ENCODE data around the gene CCDC142. TPM values are rescaled to one million over a fixed set of nuclear protein-coding genes. Genes with fewer than 3 reads are reported as not detected.
A peak's percentile ranks its signal among the peaks of the same experiment; 100 is the strongest.

CCDC142 gene
- total RNA-seq = 10 to 100 TPM; 36.8 to 37.1 TPM

- POLR2A ChIA-PET = interaction anchor here (0.9 to 4.2 kb wide), 16 partner anchors 9 to 104 kb away, joined by 3 to 61 read pairs (median 12); partner anchors contain the start of genes AUP1, C2orf81, HTRA2 and INO80B
- Mint-ChIP-seq H3K9me3 (no peaks in the 10 kb centered on the region), H3K36me3 (peaks cover 12% of the 10 kb centered on the region), H3K4me3 (peak within 1 kb of the TSS; percentile 99), H3K27ac (peak within 1 kb of the TSS; percentile 99), H3K27me3 (no peaks in the 10 kb centered on the region), H3K4me1 (peaks cover 30% of the 10 kb centered on the region)
- DNase-seq (peak; percentile 91), ATAC-seq (ENCODE audit: low read depth) (peak; percentile 93)
These were observed at the start of gene CCDC142, which contains the start of gene TTC31 for GRCh38 chr2:74482801-74483674. CCDC142 (minus strand) TSS chr2:74482998; CDS start chr2:74482837, 161 bp downstream. TTC31 (plus strand) TSS chr2:74483081; CDS start chr2:74483096, 15 bp downstream.

- no peak for ATAC-seq (ENCODE audit: low read depth)
These were observed 49.4 kb upstream of the CCDC142 start for GRCh38 chr2:74532222-74532621.

GRCh38 chr2:74531666-74532065, 48.9 kb upstream of the CCDC142 start:
- no peaks in the 10 kb centered on the region for H3K9me3 Mint-ChIP-seq
- H3K27ac Mint-ChIP-seq = peak overlapping the region; percentile 96
- peaks cover 33% of the 10 kb centered on the region for H3K4me1 Mint-ChIP-seq
- POLR2A ChIA-PET = interaction anchor here (0.6 to 5.2 kb wide), 8 partner anchors 22 to 110 kb away, joined by 3 to 54 read pairs (median 5); partner anchors contain the start of genes C2orf81, CCDC142, INO80B and LOXL3
- no peak for DNase-seq
- H3K36me3 Mint-ChIP-seq = peaks cover 31% of the 10 kb centered on the region
- no peak for ATAC-seq (ENCODE audit: low read depth)
- H3K4me3 Mint-ChIP-seq = peak overlapping the region; percentile 97
- H3K27me3 Mint-ChIP-seq = no peaks in the 10 kb centered on the region

More at GRCh38 chr2:74532222-74532621, 49.4 kb upstream of the CCDC142 start:
- H3K27me3 Mint-ChIP-seq = peaks cover 3% of the 10 kb centered on the region
- peak overlapping the region; percentile 97 for H3K4me3 Mint-ChIP-seq
- H3K27ac Mint-ChIP-seq = peak overlapping the region; percentile 66
- DNase-seq = no peak
- H3K9me3 Mint-ChIP-seq = no peaks in the 10 kb centered on the region
- peaks cover 33% of the 10 kb centered on the region for H3K4me1 Mint-ChIP-seq
- peaks cover 26% of the 10 kb centered on the region for H3K36me3 Mint-ChIP-seq
- POLR2A ChIA-PET = interaction anchor here (0.6 to 5.2 kb wide), 6 partner anchors 24 to 111 kb away, joined by 3 to 54 read pairs (median 4); partner anchors contain the start of genes C2orf81, CCDC142, INO80B and TTC31

GRCh38 chr2:74530239-74531187, 47.7 kb upstream of the CCDC142 start:
- peak; percentile 9 for ATAC-seq (ENCODE audit: low read depth)
- H3K4me1 Mint-ChIP-seq = peaks cover 38% of the 10 kb centered on the region
- H3K27me3 Mint-ChIP-seq = no peaks in the 10 kb centered on the region
- peak overlapping the region; percentile 97 for H3K4me3 Mint-ChIP-seq
- peak overlapping the region; percentile 96 for H3K27ac Mint-ChIP-seq
- H3K36me3 Mint-ChIP-seq = peaks cover 40% of the 10 kb centered on the region
- peak; percentile 64 for DNase-seq
- POLR2A ChIA-PET = interaction anchor here (0.7 to 5.2 kb wide), 15 partner anchors 9 to 239 kb away, joined by 3 to 54 read pairs (median 7); partner anchors contain the start of genes CCDC142, INO80B, LBX2 and LOXL3
- H3K9me3 Mint-ChIP-seq = peaks cover 2% of the 10 kb centered on the region

- ATAC-seq (ENCODE audit: low read depth) (peak; percentile 91), DNase-seq (peak; percentile 93)
- POLR2A ChIA-PET = interaction anchor here (1.0 to 5.2 kb wide), 14 partner anchors 9 to 73 kb away, joined by 3 to 54 read pairs (median 8); partner anchors contain the start of genes CCDC142, INO80B, LBX2 and MRPL53
- Mint-ChIP-seq H3K27ac (peak within 1 kb of the TSS; percentile 96), H3K36me3 (peaks cover 40% of the 10 kb centered on the region), H3K9me3 (peaks cover 2% of the 10 kb centered on the region), H3K4me3 (peak within 1 kb of the TSS; percentile 97), H3K27me3 (no peaks in the 10 kb centered on the region), H3K4me1 (peaks cover 38% of the 10 kb centered on the region)
These were observed 46.8 kb upstream of the CCDC142 start, which contains the start of the genes AUP1 and HTRA2 for GRCh38 chr2:74529357-74530238. AUP1 (minus strand) TSS chr2:74529706; CDS start chr2:74529629, 77 bp downstream. HTRA2 (plus strand) TSS chr2:74529933; CDS start chr2:74530007, 74 bp downstream.

- ATAC-seq (ENCODE audit: low read depth) (peak; percentile 7), DNase-seq (no peak)
- Mint-ChIP-seq H3K27ac (peak overlapping the region; percentile 96), H3K4me3 (peak overlapping the region; percentile 97), H3K4me1 (peaks cover 38% of the 10 kb centered on the region), H3K36me3 (peaks cover 40% of the 10 kb centered on the region), H3K27me3 (no peaks in the 10 kb centered on the region), H3K9me3 (peaks cover 2% of the 10 kb centered on the region)
- POLR2A ChIA-PET = interaction anchor here (1.0 to 5.2 kb wide), 13 partner anchors 9 to 72 kb away, joined by 3 to 54 read pairs (median 8); partner anchors contain the start of genes CCDC142, INO80B, LBX2 and MRPL53
These were observed 46.0 kb upstream of the CCDC142 start for GRCh38 chr2:74528600-74529356.

- POLR2A ChIA-PET = interaction anchor here (1.4 to 5.2 kb wide), 3 partner anchors 10 to 71 kb away, joined by 4 to 54 read pairs (median 39); partner anchors contain the start of genes CCDC142, INO80B, TTC31 and WBP1
- Mint-ChIP-seq H3K4me1 (peaks cover 41% of the 10 kb centered on the region), H3K27me3 (no peaks in the 10 kb centered on the region), H3K4me3 (peak overlapping the region; percentile 97), H3K36me3 (peaks cover 39% of the 10 kb centered on the region), H3K9me3 (peaks cover 2% of the 10 kb centered on the region), H3K27ac (peak overlapping the region; percentile 12)
- no peak for ATAC-seq (ENCODE audit: low read depth)
- no peak for DNase-seq
These were observed 44.9 kb upstream of the CCDC142 start for GRCh38 chr2:74527741-74528140.

- DNase-seq (no peak), ATAC-seq (ENCODE audit: low read depth) (no peak)
- H3K27me3 Mint-ChIP-seq = no peaks in the 10 kb centered on the region
- POLR2A ChIA-PET = interaction anchor here (1.4 kb wide), 1 partner anchor 9 kb away, joined by 4 read pairs; no protein-coding TSS in a partner anchor
- H3K4me3 Mint-ChIP-seq = no peak overlapping the region
- H3K27ac Mint-ChIP-seq = no peak overlapping the region
- H3K36me3 Mint-ChIP-seq = peaks cover 33% of the 10 kb centered on the region
- peaks cover 2% of the 10 kb centered on the region for H3K9me3 Mint-ChIP-seq
- peaks cover 36% of the 10 kb centered on the region for H3K4me1 Mint-ChIP-seq
These were observed 43.9 kb upstream of the CCDC142 start for GRCh38 chr2:74526649-74527230.

- H3K27me3 Mint-ChIP-seq = peaks cover 3% of the 10 kb centered on the region
- DNase-seq (no peak), ATAC-seq (ENCODE audit: low read depth) (no peak)
- peaks cover 31% of the 10 kb centered on the region for H3K4me1 Mint-ChIP-seq
- H3K36me3 Mint-ChIP-seq = peaks cover 31% of the 10 kb centered on the region
- no peak within 1 kb of the TSS for H3K4me3 Mint-ChIP-seq
- peaks cover 2% of the 10 kb centered on the region for H3K9me3 Mint-ChIP-seq
- peak within 1 kb of the TSS; percentile 12 for H3K27ac Mint-ChIP-seq
- POLR2A ChIA-PET = no interaction called here
These were observed 43.2 kb upstream of the CCDC142 start, which contains the start of gene DQX1 for GRCh38 chr2:74525717-74526648. DQX1 (minus strand) TSS chr2:74526231; CDS start chr2:74525729, 502 bp downstream.

Data from activated naive CD8-positive, alpha-beta T cell treated with anti-CD3 and anti-CD28 coated beads, Interleukin-2, amount 10 ng/mL, durations not matched to agents 7 days and 5 days (primary cell).